Transverse colon (tissue), 4 donors: ENCODE data around the gene CENPF. TPM values are rescaled to one million over a fixed set of nuclear protein-coding genes. Genes with fewer than 3 reads are reported as not detected.
"Not testable (repeated sequence)": the region's sequence is repeated elsewhere in the genome, so short reads cannot be mapped to it uniquely, and the experiment has no call there.

Experiments
- DNase-seq: peaks from one replicate; pipeline ENCODE4 v3.0.0-alpha.2; 2019
- H3K27ac ChIP-seq, 4 donors: fragments of 200-600 bp; sonication (generic); 2 replicates each; pipeline ENCODE4 v1.5.1; 2016 to 2018; ENCODE audit warnings: inconsistent platforms in 4 of 4
- H3K27me3 ChIP-seq: fragments of 200-600 bp; sonication (generic); 2 replicates; pipeline ENCODE4 v1.5.1; 2017; ENCODE audit warnings: inconsistent platforms
- H3K36me3 ChIP-seq, 4 donors: fragments of 200-600 bp; sonication (generic); 2 replicates each; pipeline ENCODE4 v1.5.1; 2017 to 2019; ENCODE audit warnings: inconsistent platforms in 4 of 4
- H3K4me1 ChIP-seq, 4 donors: fragments of 200-600 bp; sonication (generic); 2 replicates each; pipeline ENCODE4 v1.5.1; 2017 to 2020; ENCODE audit warnings: inconsistent platforms in 4 of 4
- H3K4me3 ChIP-seq, 4 donors: fragments of 200-600 bp; sonication (generic); 1 replicate in 1 of 4; 2 replicates in 3 of 4; pipeline versions ENCODE4 v1.5.1 to v1.6.1; 2017 to 2019; ENCODE audit warnings: inconsistent platforms in 4 of 4
- H3K9me3 ChIP-seq, 2 donors: fragments of 200-600 bp; sonication (generic); 2 replicates each; pipeline ENCODE4 v1.5.1; 2017 to 2019; ENCODE audit warnings: inconsistent platforms in 2 of 2
- EP300 ChIP-seq: sonication (generic); formaldehyde crosslinking; IDR thresholded peaks from one replicate; pipeline ENCODE4 v1.6.1; 2017; ENCODE audit warnings: antibody characterized with exemption, low read depth
- POLR2A ChIP-seq: fragments of 450-650 bp; IDR thresholded peaks from one replicate; pipeline ENCODE4 v1.6.1; 2016; ENCODE audit warnings: antibody characterized with exemption, mild to moderate bottlenecking, moderate library complexity
- POLR2AphosphoS5 ChIP-seq, 3 donors: sonication (generic); formaldehyde crosslinking; IDR thresholded peaks; one replicate each; pipeline ENCODE4 v1.6.1; 2016; ENCODE audit warnings: antibody characterized with exemption in 3 of 3
- WGBS, 2 donors: methylation state at CpG; one replicate each; pipeline ENCODE4 v1.1.5; 2018; ENCODE audit warnings: low coverage in 1 of 2; 5-methylcytosine and 5-hydroxymethylcytosine counted together
- in situ Hi-C, 4 donors: fragments of 200-750 bp; cut with MboI; loops; one replicate each; pipeline versions ENCODE4 v1.15.0 to v1.15.1; 2017; ENCODE audit warnings: low sequenced_read_pairs in 3 of 4, low pct_ligation_motif_present in 1 of 4, low pct_unique_long_range_greater_than_20kb in 1 of 4
- intact Hi-C: fragments of 100-400 bp; cut with DNase I; formaldehyde crosslinking; loops from one replicate; pipeline ENCODE4 v1.15.1; 2023; ENCODE audit warnings: low total_unique reads
- total RNA-seq, 4 donors: library from RNA; depleted of rRNA; stranded (reverse); fragments of >200 nt; gene quantifications; one replicate each; pipeline ENCODE4 v1.1.0, GENCODE V29; 2016
- TF ChIP-seq, protein P1 (sequence below), 5 experiments: fragments of 200-600 bp in 3 of 5; fragments of 450-650 bp in 2 of 5; sonication (generic) in 3 of 5; IDR thresholded peaks; 1 replicate in 2 of 5; 2 replicates in 3 of 5; pipeline ENCODE4 v1.5.1; 2016 to 2017; ENCODE audit warnings: antibody characterized with exemption in 5 of 5, inconsistent platforms in 3 of 5, mild to moderate bottlenecking in 2 of 5, moderate library complexity in 1 of 5

CENPF gene
- total RNA-seq, 4 donors from 2014 or later: 1.5 to 49.8 (median 3.4) TPM

GRCh38 chr1:214574598-214575411, 28.2 kb upstream of the CENPF start:
- H3K27ac ChIP-seq: no peak overlapping the region
- no peaks in the 10 kb centered on the region for H3K27me3 ChIP-seq
- intact Hi-C loops (no loop called here), in situ Hi-C loops (loop anchor here in 3 of 4 donors (25.0 kb wide), 3 partner anchors 238 to 363 kb away; no protein-coding TSS in a partner anchor)
- peaks cover 0 to 16% (median 3%) of the 10 kb centered on the region in 4 donors for H3K4me1 ChIP-seq
- H3K4me3 ChIP-seq: no peak overlapping the region
- DNase-seq: no peak
- no peaks in the 10 kb centered on the region for H3K36me3 ChIP-seq
- WGBS, 2 donors: 86 to 93% methylated on average over 3 of the region's 3 CpGs
- TF ChIP-seq EP300: no peak
- no peak for TF ChIP-seq POLR2AphosphoS5 (IDR thresholded peaks at IDR 0.05)
- TF ChIP-seq, protein P1, sequence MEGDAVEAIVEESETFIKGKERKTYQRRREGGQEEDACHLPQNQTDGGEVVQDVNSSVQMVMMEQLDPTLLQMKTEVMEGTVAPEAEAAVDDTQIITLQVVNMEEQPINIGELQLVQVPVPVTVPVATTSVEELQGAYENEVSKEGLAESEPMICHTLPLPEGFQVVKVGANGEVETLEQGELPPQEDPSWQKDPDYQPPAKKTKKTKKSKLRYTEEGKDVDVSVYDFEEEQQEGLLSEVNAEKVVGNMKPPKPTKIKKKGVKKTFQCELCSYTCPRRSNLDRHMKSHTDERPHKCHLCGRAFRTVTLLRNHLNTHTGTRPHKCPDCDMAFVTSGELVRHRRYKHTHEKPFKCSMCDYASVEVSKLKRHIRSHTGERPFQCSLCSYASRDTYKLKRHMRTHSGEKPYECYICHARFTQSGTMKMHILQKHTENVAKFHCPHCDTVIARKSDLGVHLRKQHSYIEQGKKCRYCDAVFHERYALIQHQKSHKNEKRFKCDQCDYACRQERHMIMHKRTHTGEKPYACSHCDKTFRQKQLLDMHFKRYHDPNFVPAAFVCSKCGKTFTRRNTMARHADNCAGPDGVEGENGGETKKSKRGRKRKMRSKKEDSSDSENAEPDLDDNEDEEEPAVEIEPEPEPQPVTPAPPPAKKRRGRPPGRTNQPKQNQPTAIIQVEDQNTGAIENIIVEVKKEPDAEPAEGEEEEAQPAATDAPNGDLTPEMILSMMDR (IDR thresholded peaks at IDR 0.05): no peak
- no peak for TF ChIP-seq POLR2A
- H3K9me3 ChIP-seq: peaks cover 9 to 16% of the 10 kb centered on the region in 2 donors

- intact Hi-C loops: not testable (repeated sequence)
Measured at GRCh38 chr1:214576120-214576519, 26.9 kb upstream of the CENPF start.

GRCh38 chr1:214579183-214579582, 23.8 kb upstream of the CENPF start:
- peaks cover 0 to 2% (median 2%) of the 10 kb centered on the region in 4 donors for H3K4me1 ChIP-seq
- in situ Hi-C loops: loop anchor here in 3 of 4 donors (25.0 kb wide), 3 partner anchors 242 to 367 kb away; no protein-coding TSS in a partner anchor
- DNase-seq: no peak

More at GRCh38 chr1:214576120-214576519, 26.9 kb upstream of the CENPF start:
- H3K27ac ChIP-seq, H3K27me3 ChIP-seq, H3K4me3 ChIP-seq, H3K36me3 ChIP-seq, DNase-seq: not testable (repeated sequence)
- Histone ChIP-seq H3K4me1 (peaks cover 0 to 16% (median 3%) of the 10 kb centered on the region in 4 donors), H3K9me3 (peaks cover 9 to 16% of the 10 kb centered on the region in 2 donors)
- WGBS, 2 donors: 75% methylated on average over 1 to 3 of the region's 3 CpGs
- in situ Hi-C loops: loop anchor here in 3 of 4 donors (25.0 kb wide), 3 partner anchors 239 to 364 kb away; no protein-coding TSS in a partner anchor

DNA sequence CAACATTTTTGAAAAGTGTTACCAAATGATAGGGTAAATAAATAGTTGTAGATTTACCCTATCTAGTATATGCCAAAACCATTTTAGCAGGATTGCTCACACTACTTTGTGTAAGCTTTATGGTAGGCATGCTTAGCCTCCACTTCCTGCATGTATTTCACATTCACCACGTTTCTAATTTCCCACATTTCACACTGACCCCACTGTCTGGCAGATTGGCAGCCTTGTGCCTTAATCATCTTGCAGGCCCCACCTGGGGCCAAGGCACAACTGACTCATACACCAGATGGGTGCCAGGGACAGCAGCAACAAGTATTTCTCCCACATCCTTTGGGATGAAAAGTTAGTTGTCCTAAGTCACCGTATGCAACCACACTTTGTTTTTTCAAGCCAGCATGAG, 21.2 kb upstream of the CENPF start:
- no peaks in the 10 kb centered on the region for H3K36me3 ChIP-seq
- in situ Hi-C loops: loop anchor here (10.0 to 25.0 kb wide), 4 partner anchors 244 to 369 kb away; no protein-coding TSS in a partner anchor
- no peak overlapping the region for H3K4me3 ChIP-seq

More at GRCh38 chr1:214579183-214579582, 23.8 kb upstream of the CENPF start:
- Histone ChIP-seq H3K27ac (no peak overlapping the region), H3K36me3 (no peaks in the 10 kb centered on the region), H3K4me3 (no peak overlapping the region), H3K27me3 (no peaks in the 10 kb centered on the region), H3K9me3 (peaks cover 9 to 16% of the 10 kb centered on the region in 2 donors)
- no peak for TF ChIP-seq POLR2AphosphoS5 (IDR thresholded peaks at IDR 0.05)
- TF ChIP-seq EP300: no peak
- TF ChIP-seq, protein P1 (IDR thresholded peaks at IDR 0.05): no peak
- no peak for TF ChIP-seq POLR2A
- intact Hi-C loops: no loop called here

More for the DNA sequence above, 21.2 kb upstream of the CENPF start:
- WGBS, 2 donors: 50% methylated on average over 2 of the region's 2 CpGs; no CpG with 5 or more reads in 1 of the 2 donors
- H3K27ac ChIP-seq: no peak overlapping the region
- H3K9me3 ChIP-seq: peaks cover 2 to 5% of the 10 kb centered on the region in 2 donors
- H3K4me1 ChIP-seq: no peaks in the 10 kb centered on the region
- H3K27me3 ChIP-seq: no peaks in the 10 kb centered on the region
- intact Hi-C loops: no loop called here
- TF ChIP-seq POLR2A (no peak), EP300 (no peak), POLR2AphosphoS5 (IDR thresholded peaks at IDR 0.05) (no peak)
- TF ChIP-seq, protein P1 (IDR thresholded peaks at IDR 0.05): no peak
- DNase-seq: no peak
